IMR-90 (cell line): Measurements from ENCODE around the gene TRIM2.

Experiments
- CEBPB ChIP-seq: IDR thresholded peaks from 2 replicates; pipeline ENCODE4 v1.6.1; 2012; ENCODE audit warnings: low read depth, low read length, improper control_type of control experiment
- CHD1 ChIP-seq: IDR thresholded peaks from 2 replicates; pipeline ENCODE4 v1.6.1; 2012; ENCODE audit warnings: low read depth, low read length, improper control_type of control experiment
- ELK1 ChIP-seq: fragments of 150-350 bp; IDR thresholded peaks from 2 replicates; pipeline ENCODE4 v1.6.1; 2016; ENCODE audit warnings: low read depth, mild to moderate bottlenecking, low read length, moderate library complexity, borderline replicate concordance
- FOS ChIP-seq: fragments of 150-350 bp; IDR thresholded peaks from 2 replicates; pipeline ENCODE4 v1.6.1; 2016; ENCODE audit warnings: low read depth, low read length
- MAFK ChIP-seq: IDR thresholded peaks from 2 replicates; pipeline ENCODE4 v1.6.1; 2012; ENCODE audit warnings: low read depth, low read length, improper control_type of control experiment
- MAZ ChIP-seq: IDR thresholded peaks from 2 replicates; pipeline ENCODE4 v1.6.1; 2012; ENCODE audit warnings: low read depth, mild to moderate bottlenecking, low read length, improper control_type of control experiment, moderate library complexity, borderline replicate concordance
- POLR2A ChIP-seq: IDR thresholded peaks from 2 replicates; pipeline ENCODE4 v1.6.1; 2012; ENCODE audit warnings: mild to moderate bottlenecking, low read depth, low read length
- RAD21 ChIP-seq: IDR thresholded peaks from 2 replicates; pipeline ENCODE4 v1.6.1; 2012; ENCODE audit warnings: low read length, improper control_type of control experiment
- RFX5 ChIP-seq: IDR thresholded peaks from 2 replicates; pipeline ENCODE4 v1.8.0; 2012; ENCODE audit warnings: low read depth, mild to moderate bottlenecking, low read length, moderate library complexity
- USF2 ChIP-seq: fragments of 150-350 bp; IDR thresholded peaks from 2 replicates; pipeline ENCODE4 v1.6.1; 2017; ENCODE audit warnings: mild to moderate bottlenecking, antibody characterized with exemption, low read length, low read depth
- TF ChIP-seq, protein P1 (sequence below): conservative IDR thresholded peaks from 2 replicates; pipeline ENCODE4 v1.5.1; 2012; ENCODE audit warnings: mild to moderate bottlenecking, low read depth, low read length, improper control_type of control experiment

DNA sequence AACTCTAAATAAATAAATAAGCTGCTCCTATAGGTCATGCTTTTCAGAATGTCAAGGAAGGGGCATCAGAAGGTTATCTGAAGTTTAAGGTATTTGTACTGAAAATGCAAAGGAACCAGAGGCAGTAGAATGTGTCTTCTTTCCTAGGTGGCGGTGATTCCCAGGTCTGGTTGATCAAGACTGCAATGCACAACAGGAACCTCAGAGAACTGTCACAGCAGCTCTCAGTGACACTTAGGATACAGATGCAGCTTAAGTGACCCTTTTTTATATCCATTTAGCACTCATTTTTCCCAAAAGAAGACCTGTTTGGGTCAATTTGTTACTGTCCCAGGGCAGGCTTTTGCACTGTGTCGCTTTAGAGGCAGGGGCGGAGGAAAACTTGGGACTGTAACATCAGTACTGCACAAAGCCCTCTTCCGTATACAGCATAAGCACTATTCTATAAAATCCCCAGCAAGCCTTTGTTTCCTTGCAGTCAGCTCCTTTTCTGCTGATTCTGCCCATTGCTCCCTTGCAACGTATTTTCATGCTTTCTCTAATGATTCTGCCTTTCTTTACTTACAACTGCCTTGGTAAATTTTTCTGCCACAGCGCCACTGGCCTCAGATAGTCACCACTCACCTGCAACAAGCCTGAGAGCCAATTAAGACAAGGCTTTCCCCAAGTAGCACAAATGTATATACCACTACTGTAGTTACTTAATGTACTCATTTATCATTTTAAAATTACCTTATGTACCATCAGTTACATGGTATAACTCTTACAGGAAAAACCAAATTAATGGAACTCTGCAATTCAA is 138.7 kb downstream of the TRIM2 start:
- TF ChIP-seq POLR2A (no peak), CEBPB (no peak), MAZ (no peak), RAD21 (no peak), FOS (no peak), ELK1 (no peak), RFX5 (no peak), CHD1 (no peak), MAFK (no peak), USF2 (no peak)
- TF ChIP-seq, protein P1, sequence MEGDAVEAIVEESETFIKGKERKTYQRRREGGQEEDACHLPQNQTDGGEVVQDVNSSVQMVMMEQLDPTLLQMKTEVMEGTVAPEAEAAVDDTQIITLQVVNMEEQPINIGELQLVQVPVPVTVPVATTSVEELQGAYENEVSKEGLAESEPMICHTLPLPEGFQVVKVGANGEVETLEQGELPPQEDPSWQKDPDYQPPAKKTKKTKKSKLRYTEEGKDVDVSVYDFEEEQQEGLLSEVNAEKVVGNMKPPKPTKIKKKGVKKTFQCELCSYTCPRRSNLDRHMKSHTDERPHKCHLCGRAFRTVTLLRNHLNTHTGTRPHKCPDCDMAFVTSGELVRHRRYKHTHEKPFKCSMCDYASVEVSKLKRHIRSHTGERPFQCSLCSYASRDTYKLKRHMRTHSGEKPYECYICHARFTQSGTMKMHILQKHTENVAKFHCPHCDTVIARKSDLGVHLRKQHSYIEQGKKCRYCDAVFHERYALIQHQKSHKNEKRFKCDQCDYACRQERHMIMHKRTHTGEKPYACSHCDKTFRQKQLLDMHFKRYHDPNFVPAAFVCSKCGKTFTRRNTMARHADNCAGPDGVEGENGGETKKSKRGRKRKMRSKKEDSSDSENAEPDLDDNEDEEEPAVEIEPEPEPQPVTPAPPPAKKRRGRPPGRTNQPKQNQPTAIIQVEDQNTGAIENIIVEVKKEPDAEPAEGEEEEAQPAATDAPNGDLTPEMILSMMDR = no peak
